Measurements from ENCODE around the gene NID2. TPM values are rescaled to one million over a fixed set of nuclear protein-coding genes. Genes with fewer than 3 reads are reported as not detected.
A peak's percentile ranks its signal among the peaks of the same experiment; 100 is the strongest.

NID2 gene
- polyA plus RNA-seq, 1 experiment = 413 TPM

DNA sequence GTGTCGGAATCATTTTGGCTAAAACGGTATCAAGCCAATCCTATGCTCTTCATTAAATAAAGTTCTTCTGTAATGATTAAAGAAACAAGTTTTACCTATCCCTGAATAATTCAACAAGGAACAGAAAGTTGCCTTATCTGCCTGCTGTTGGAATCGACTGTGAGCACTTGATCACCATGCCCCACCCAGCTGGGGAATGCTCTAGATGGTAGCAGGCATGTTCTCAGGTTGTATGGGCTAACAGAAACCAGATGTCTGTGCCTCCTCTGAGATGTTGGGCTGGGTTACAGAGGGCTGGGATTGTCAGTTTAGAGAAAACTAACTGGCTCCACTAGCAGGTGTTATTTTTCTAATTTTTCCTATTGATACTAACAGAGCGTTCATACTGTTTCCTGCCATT, 50.6 kb downstream of the NID2 start:
- no peaks in the 10 kb centered on the region for H3K9me3 ChIP-seq (ENCODE audit: control insufficient read depth, insufficient read depth, low read length)
- no peak for DNase-seq (ENCODE audit: low read depth, low spot score)
- H3K27me3 ChIP-seq (ENCODE audit: control insufficient read depth, insufficient read depth, low read length) = no peaks in the 10 kb centered on the region
- TF ChIP-seq, protein P1, sequence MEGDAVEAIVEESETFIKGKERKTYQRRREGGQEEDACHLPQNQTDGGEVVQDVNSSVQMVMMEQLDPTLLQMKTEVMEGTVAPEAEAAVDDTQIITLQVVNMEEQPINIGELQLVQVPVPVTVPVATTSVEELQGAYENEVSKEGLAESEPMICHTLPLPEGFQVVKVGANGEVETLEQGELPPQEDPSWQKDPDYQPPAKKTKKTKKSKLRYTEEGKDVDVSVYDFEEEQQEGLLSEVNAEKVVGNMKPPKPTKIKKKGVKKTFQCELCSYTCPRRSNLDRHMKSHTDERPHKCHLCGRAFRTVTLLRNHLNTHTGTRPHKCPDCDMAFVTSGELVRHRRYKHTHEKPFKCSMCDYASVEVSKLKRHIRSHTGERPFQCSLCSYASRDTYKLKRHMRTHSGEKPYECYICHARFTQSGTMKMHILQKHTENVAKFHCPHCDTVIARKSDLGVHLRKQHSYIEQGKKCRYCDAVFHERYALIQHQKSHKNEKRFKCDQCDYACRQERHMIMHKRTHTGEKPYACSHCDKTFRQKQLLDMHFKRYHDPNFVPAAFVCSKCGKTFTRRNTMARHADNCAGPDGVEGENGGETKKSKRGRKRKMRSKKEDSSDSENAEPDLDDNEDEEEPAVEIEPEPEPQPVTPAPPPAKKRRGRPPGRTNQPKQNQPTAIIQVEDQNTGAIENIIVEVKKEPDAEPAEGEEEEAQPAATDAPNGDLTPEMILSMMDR (IDR thresholded peaks at IDR 0.05; ENCODE audit: low read depth, low read length) = no peak
- ChIA-PET CTCF (interaction anchor here (0.8 to 2.0 kb wide), 2 partner anchors 11 to 114 kb away, joined by 3 to 6 read pairs; no protein-coding TSS in a partner anchor), POLR2A (no interaction called here)
- no peak overlapping the region for H3K4me3 ChIP-seq (ENCODE audit: low read depth, low read length)
- H3K27ac ChIP-seq (ENCODE audit: low read depth, low read length) = no peak overlapping the region

DNA sequence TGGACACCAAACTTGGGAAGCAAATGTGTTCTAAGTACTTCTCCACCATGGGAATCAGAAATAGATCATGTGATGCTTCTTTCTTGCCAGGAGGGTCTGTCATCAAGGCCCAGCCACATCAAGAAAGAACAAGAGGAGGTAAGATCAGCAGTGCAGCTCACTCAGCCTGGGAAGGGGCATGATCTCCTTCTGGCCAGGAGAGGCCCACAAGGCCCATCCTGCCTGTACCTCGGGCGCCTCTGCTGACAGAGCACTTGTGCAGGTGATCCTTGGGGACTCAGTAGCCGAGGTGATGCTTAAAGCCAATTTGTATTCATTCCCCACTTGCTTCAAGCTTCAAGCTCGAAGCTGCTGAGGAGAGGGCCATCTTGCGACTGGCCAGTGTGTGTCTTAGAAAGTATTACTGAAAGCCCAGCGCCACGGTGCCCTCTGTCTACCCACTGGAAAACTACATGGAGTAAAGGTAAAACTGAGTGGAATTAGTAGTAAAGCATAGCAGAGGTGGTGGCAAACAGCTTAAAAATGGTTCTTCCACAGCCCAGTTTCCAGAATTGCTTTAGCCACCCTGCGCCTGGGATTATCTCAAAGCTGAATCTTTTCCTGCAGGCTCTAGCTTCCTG, 53.3 kb downstream of the NID2 start:
- H3K27ac ChIP-seq (ENCODE audit: low read depth, low read length) = no peak overlapping the region
- H3K4me3 ChIP-seq (ENCODE audit: low read depth, low read length) = no peak overlapping the region
- POLR2A ChIA-PET = interaction anchor here (1.0 to 2.5 kb wide), 2 partner anchors 10 to 53 kb away, joined by 3 to 11 read pairs; partner anchors contain the start of gene NID2
- TF ChIP-seq, protein P1 (IDR thresholded peaks at IDR 0.05; ENCODE audit: low read depth, low read length) = peak; percentile 48
- H3K27me3 ChIP-seq (ENCODE audit: control insufficient read depth, insufficient read depth, low read length) = no peaks in the 10 kb centered on the region
- DNase-seq (ENCODE audit: low read depth, low spot score) = no peak
- H3K9me3 ChIP-seq (ENCODE audit: control insufficient read depth, insufficient read depth, low read length) = no peaks in the 10 kb centered on the region
- CTCF ChIA-PET = interaction anchor here (1.3 to 2.1 kb wide), 6 partner anchors 9 to 118 kb away, joined by 3 to 10 read pairs (median 6); no protein-coding TSS in a partner anchor

DNA sequence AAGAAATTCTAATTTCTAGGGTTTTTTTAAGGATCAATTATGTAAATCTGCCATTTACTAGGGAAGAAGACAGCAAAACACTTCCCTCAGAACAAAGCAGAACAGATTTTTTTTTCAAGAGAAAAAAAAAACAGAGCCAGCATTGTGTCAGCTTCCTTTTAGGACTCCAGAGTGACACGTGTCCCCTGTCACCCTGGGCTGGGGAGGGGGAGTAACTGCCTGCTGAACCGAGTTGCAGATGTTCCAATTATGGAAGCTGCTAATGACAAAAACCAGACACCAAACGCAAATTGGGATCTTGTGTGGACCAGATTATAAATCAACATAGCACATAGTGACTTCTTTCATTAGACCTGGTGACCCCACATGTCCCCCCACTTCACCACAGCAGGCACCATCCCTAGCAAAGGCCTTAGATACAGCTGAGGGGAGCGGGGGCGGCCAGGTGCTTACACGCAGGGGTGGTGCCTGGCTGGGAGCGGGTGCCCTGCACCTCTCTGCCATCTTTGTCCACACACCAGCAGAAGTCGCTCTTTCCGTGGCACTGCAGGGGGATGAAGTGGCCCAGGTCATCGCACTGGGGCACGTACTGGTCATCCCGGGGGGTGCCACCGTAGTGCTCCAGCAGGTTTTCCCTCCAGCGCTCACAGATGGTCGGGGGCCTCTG, 54.1 kb downstream of the NID2 start:
- no peak for DNase-seq (ENCODE audit: low read depth, low spot score)
- ChIA-PET CTCF (interaction anchor here (1.3 to 2.1 kb wide), 5 partner anchors 8 to 118 kb away, joined by 4 to 10 read pairs (median 7); no protein-coding TSS in a partner anchor), POLR2A (interaction anchor here (0.6 to 2.5 kb wide), 2 partner anchors 11 to 85 kb away, joined by 3 to 11 read pairs; no protein-coding TSS in a partner anchor)
- H3K27ac ChIP-seq (ENCODE audit: low read depth, low read length) = no peak overlapping the region
- TF ChIP-seq, protein P1 (IDR thresholded peaks at IDR 0.05; ENCODE audit: low read depth, low read length) = no peak
- no peaks in the 10 kb centered on the region for H3K27me3 ChIP-seq (ENCODE audit: control insufficient read depth, insufficient read depth, low read length)
- H3K4me3 ChIP-seq (ENCODE audit: low read depth, low read length) = no peak overlapping the region
- no peaks in the 10 kb centered on the region for H3K9me3 ChIP-seq (ENCODE audit: control insufficient read depth, insufficient read depth, low read length)

DNA sequence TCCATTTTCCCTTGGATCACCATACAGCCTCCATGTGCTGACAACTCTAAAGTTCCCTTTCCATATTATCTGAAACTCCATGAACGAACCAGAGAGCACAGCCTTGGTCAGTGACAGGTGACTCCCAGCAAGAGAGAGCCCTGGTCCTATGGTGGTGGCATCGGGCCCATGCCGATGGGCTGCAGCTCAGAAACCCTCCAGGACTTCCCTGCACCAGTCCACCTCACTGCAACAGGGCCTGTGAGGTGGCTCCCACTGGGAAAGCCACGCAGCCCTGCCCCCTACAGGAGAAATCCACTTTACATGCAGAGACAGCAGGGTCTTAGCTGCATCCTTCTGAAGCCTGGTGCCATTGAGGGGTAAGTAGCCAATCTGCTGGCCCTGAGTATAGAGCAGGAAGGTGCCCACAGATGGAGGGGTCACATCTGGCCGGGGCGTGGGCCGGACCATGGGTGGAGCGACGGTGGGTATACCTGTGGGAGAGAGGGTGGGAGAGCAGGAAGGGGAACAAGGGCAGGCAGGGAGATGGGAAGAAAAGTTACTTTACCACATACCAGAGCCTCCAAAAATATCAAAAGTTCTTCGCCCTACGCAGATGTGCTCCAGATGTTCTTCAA, 54.8 kb downstream of the NID2 start:
- H3K9me3 ChIP-seq (ENCODE audit: control insufficient read depth, insufficient read depth, low read length) = no peaks in the 10 kb centered on the region
- ChIA-PET CTCF (interaction anchor here (2.1 kb wide), 1 partner anchor 119 kb away, joined by 10 read pairs; no protein-coding TSS in a partner anchor), POLR2A (no interaction called here)
- H3K4me3 ChIP-seq (ENCODE audit: low read depth, low read length) = no peak overlapping the region
- H3K27me3 ChIP-seq (ENCODE audit: control insufficient read depth, insufficient read depth, low read length) = no peaks in the 10 kb centered on the region
- H3K27ac ChIP-seq (ENCODE audit: low read depth, low read length) = no peak overlapping the region
- DNase-seq (ENCODE audit: low read depth, low spot score) = no peak
- TF ChIP-seq, protein P1 (IDR thresholded peaks at IDR 0.05; ENCODE audit: low read depth, low read length) = peak; percentile 16; the same call in 1 of the 2 replicates

All from AG04450 (cell line).